Fibroblast of mammary gland (primary cell): Measurements from ENCODE around the gene TPRKB.
"Not testable (repeated sequence)": the region's sequence is repeated elsewhere in the genome, so short reads cannot be mapped to it uniquely, and the experiment has no call there.

Experiments used
- DNase-seq: peaks from one replicate; pipeline ENCODE4 v3.0.0-alpha.2; 2010; ENCODE audit warnings: low read depth
- H3K4me3 ChIP-seq: 2 replicates; pipeline ENCODE4 v1.5.1; 2011; ENCODE audit warnings: low read depth, mild to moderate bottlenecking, low read length, moderate library complexity; ENCODE audit not compliant: control insufficient read depth
- TF ChIP-seq, protein P1 (sequence below): conservative IDR thresholded peaks from 2 replicates; pipeline ENCODE4 v1.5.1; 2011; ENCODE audit warnings: low read depth, low read length, inconsistent platforms; ENCODE audit not compliant: control insufficient read depth, insufficient read depth

TPRKB gene

DNA sequence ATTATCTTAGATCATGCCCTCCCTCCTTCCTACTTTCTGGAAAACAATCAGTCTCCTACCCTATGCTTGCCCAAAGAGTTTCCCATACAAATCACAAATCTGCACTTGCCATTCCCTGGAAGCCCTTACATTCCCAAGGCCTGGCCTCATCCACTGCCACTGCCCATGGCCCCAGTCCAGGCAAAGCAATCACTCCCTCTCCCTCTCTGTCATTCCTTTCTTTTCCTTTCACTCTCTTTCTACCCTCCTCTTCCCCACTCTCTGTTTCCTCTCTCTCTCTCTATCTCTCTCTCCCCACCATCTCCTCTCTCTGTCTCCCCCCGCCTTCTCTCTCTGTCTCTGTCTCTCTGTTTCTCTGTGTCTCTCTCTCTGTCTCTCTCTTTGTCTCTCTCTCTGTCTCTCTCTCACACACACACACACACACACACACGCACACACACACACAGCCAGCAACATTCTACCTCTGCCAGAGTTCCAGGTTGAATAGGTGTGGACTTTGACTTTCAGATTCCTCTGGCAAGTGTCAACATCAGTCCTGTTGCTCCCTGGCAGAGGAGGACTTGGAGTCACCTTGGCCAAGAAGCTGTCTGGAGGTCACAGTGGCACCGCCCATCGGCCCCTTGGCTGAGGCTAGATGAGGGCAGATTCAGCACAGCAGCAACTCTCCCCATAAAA lies 51.2 kb downstream of the TPRKB start:
- no peak overlapping the region for H3K4me3 ChIP-seq
- no peak for DNase-seq
- TF ChIP-seq, protein P1, sequence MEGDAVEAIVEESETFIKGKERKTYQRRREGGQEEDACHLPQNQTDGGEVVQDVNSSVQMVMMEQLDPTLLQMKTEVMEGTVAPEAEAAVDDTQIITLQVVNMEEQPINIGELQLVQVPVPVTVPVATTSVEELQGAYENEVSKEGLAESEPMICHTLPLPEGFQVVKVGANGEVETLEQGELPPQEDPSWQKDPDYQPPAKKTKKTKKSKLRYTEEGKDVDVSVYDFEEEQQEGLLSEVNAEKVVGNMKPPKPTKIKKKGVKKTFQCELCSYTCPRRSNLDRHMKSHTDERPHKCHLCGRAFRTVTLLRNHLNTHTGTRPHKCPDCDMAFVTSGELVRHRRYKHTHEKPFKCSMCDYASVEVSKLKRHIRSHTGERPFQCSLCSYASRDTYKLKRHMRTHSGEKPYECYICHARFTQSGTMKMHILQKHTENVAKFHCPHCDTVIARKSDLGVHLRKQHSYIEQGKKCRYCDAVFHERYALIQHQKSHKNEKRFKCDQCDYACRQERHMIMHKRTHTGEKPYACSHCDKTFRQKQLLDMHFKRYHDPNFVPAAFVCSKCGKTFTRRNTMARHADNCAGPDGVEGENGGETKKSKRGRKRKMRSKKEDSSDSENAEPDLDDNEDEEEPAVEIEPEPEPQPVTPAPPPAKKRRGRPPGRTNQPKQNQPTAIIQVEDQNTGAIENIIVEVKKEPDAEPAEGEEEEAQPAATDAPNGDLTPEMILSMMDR = no peak

DNA sequence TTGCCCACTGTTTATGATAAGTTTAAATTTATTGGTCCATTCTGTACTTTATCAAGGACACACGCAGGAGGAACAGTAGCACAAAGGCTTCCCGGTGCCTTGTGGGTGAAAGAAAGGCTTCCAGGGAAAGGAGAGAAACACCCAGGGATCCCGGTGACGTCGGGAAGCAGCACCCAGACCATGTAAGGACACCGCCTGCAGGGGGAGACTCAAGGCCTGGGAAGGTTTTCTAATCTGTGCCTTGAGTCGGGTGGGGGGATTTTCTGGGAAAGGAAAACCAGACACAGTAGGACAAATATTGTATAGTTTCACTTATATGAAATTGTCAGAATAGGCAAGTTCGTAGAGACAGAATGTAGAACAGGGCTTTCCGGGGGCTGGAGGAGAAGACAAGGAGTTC lies 52.2 kb downstream of the TPRKB start:
- not testable (repeated sequence) for H3K4me3 ChIP-seq, DNase-seq

DNA sequence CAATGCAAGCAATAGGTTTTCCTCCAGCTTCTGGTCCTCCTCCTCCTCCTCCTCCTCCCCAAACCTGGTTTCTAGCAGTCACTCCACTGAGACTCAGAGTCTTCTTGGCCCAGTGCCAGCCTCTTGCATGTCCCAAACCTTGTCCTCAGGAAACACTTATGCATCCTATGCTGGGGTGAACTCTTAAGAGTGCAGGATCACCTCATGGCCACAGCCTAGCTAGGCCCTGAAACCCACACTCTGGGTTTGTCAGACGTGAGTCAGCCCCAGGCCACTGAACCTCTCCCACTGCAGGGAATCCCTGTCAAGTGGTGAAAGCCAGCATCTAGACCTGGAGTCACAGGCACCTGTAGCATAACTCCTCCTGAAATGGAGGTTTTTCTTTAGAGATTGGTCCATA lies 52.8 kb downstream of the TPRKB start:
- DNase-seq, H3K4me3 ChIP-seq: not testable (repeated sequence)

DNA sequence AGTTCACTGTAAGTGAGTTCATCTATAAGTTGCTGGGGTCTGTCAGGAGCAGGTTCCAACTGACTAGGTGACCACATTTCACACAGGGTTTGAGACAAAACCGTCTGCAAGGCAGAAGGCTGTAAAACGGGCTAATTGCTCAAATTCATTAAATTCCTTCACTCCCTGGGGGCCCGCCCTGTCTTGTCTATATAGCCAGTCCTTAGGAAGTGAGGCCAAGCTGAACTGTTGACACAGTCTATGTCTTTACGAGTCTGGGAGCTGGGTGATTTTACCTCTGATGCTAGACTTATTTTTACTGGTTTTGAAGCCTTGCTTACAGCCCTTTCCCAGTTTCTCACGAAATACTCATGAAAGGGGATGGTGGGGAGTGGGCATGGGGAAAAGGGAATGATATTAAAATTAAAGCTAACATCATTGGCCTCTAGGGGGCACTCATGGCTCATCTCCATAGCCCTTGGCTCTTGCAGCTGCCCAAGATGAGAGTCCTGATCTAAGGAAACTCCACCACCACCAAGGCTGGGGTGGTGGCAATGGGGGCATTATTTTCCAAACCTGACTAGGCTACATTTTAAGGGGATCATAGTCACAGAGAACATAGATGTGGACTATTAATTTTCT lies 57.1 kb downstream of the TPRKB start:
- TF ChIP-seq, protein P1 = peak; percentile 46
- peak; percentile 28 for DNase-seq

More for the DNA sequence above, 57.1 kb downstream of the TPRKB start:
- not testable (repeated sequence) for H3K4me3 ChIP-seq
